SK-N-MC (cell line): ENCODE data around the gene ACTL8.
A peak's percentile ranks its signal among the peaks of the same experiment; 100 is the strongest.

Source experiments
- DNase-seq: peaks from one replicate; pipeline ENCODE4 v3.0.0-alpha.2; 2011; ENCODE audit warnings: low read depth, low spot score
- H3K27ac ChIP-seq: fragments of 200-600 bp; sonication (generic); 2 replicates; pipeline ENCODE4 v1.5.1; 2016; ENCODE audit warnings: mixed run types
- H3K36me3 ChIP-seq: fragments of 200-600 bp; sonication (generic); 2 replicates; pipeline ENCODE4 v1.6.1; 2017; ENCODE audit warnings: antibody characterized with exemption, low read length, mixed read lengths; ENCODE audit not compliant: insufficient read depth
- H3K4me3 ChIP-seq: fragments of 200-600 bp; sonication (generic); 2 replicates; pipeline ENCODE4 v1.5.1; 2016
- H3K9ac ChIP-seq: fragments of 200-600 bp; sonication (generic); 2 replicates; pipeline ENCODE4 v1.8.0; 2017; ENCODE audit warnings: mixed run types, mixed read lengths; ENCODE audit not compliant: insufficient read length
- H3K9me3 ChIP-seq: fragments of 200-600 bp; sonication (generic); 2 replicates; pipeline ENCODE4 v1.6.1; 2017; ENCODE audit warnings: low read depth, mild to moderate bottlenecking, antibody characterized with exemption, low read length, moderate library complexity, mixed read lengths
- EZH2 ChIP-seq: fragments of 200-600 bp; sonication (generic); IDR thresholded peaks from one replicate; pipeline ENCODE4 v1.6.1; 2017; ENCODE audit warnings: antibody characterized with exemption
- FOXP2 ChIP-seq: optimal IDR thresholded peaks from 2 replicates; pipeline ENCODE3; 2011; ENCODE audit warnings: mild to moderate bottlenecking, moderate library complexity; ENCODE audit not compliant: insufficient read depth; ENCODE audit errors: extremely low read length, control extremely low read depth
- POLR2AphosphoS5 ChIP-seq: IDR thresholded peaks from 2 replicates; pipeline ENCODE4 v1.6.1; 2012; ENCODE audit warnings: mild to moderate bottlenecking, low read depth, low read length, borderline replicate concordance

ACTL8 gene

DNA sequence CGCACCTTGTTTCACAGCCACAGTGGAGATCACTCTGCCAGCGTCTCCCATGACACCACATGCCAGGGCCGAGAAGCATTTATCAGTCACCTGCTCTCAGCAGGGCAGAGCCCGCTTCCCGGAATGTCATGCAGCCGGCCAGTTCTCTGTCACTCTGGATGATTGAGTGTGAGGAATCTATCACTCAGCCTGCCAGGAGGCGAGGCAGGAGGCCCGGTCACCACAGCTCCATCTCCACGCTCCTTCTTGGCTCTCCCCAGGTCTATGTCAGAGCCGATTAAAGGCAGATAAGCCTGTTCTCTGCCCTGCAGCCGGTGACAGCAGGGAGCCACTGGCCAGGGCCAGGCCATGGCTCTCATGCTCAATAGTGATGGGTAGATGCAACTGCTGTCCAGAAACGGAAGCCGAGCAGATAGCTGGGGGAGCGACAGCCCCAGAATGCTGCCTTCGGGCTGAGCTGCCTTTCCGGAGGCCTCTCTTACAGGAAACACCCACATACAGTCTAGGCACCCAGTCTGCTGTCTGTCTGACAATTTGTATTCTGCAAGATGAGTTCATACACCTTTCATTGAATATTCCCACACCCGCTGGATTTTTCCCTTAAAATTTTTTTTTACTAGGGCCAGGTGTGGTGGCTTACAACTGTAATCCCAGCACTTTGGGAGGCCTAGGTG, 64.1 kb downstream of the ACTL8 start:
- Histone ChIP-seq H3K4me3 (no peak overlapping the region), H3K9ac (no peak overlapping the region), H3K9me3 (no peaks in the 10 kb centered on the region), H3K27ac (no peak overlapping the region), H3K36me3 (no peaks in the 10 kb centered on the region)
- no peak for DNase-seq
- TF ChIP-seq EZH2 (no peak), POLR2AphosphoS5 (no peak), FOXP2 (no peak)

DNA sequence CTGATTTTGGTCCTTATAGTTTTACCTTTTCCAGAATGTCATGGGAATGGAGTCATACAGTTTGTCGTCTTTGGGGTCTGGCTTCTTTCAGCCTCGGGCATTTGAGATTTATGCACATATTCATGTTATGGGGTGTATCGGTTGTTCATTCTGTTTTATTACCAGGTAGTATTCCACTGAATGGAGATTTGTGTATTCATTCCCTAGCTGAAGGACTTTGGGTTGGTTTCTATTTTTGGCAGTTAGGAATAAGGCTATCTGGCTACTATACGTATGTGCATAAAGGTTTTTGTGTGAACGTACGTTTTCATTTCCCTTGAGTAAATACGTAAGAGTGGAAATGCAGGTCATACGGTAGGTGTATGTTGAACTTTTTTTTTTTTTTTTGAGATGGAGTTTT, 65.1 kb downstream of the ACTL8 start:
- no peak for DNase-seq
- H3K4me3 ChIP-seq, result no peak overlapping the region
- H3K27ac ChIP-seq, result no peak overlapping the region
- no peaks in the 10 kb centered on the region for H3K9me3 ChIP-seq
- no peaks in the 10 kb centered on the region for H3K36me3 ChIP-seq
- no peak for TF ChIP-seq FOXP2
- no peak overlapping the region for H3K9ac ChIP-seq

DNA sequence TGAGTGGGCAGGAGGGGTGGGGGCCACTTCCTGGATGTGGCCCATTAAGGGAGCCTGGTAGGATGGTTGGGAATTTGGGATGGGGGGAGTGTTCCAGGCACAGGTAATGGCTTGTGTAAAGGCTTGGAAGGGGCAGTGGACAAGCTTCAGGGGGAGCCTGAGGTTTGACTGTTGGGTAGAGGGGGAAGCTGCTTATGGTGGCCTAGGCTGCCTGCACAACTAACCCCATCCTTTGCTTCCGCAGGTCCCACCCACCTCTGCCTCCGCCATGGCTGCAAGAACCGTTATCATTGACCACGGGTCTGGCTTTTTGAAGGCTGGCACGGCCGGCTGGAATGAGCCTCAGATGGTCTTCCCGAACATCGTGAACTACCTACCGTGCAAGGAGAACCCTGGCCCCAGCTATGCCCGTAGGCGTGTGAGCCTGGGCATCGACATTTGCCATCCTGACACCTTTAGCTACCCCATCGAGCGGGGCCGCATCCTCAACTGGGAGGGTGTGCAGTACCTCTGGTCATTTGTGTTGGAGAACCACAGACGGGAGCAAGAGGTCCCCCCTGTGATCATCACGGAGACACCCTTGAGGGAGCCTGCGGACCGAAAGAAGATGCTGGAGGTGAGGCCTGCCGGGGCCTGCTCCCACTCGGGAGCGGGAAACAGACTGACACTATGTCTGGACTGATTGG, 67.8 kb downstream of the ACTL8 start:
- TF ChIP-seq POLR2AphosphoS5, result no peak
- no peak for TF ChIP-seq EZH2
- no peak for TF ChIP-seq FOXP2
- Histone ChIP-seq H3K9me3 (no peaks in the 10 kb centered on the region), H3K9ac (no peak overlapping the region), H3K36me3 (no peaks in the 10 kb centered on the region), H3K27ac (no peak overlapping the region), H3K4me3 (no peak overlapping the region)
- DNase-seq, result no peak

DNA sequence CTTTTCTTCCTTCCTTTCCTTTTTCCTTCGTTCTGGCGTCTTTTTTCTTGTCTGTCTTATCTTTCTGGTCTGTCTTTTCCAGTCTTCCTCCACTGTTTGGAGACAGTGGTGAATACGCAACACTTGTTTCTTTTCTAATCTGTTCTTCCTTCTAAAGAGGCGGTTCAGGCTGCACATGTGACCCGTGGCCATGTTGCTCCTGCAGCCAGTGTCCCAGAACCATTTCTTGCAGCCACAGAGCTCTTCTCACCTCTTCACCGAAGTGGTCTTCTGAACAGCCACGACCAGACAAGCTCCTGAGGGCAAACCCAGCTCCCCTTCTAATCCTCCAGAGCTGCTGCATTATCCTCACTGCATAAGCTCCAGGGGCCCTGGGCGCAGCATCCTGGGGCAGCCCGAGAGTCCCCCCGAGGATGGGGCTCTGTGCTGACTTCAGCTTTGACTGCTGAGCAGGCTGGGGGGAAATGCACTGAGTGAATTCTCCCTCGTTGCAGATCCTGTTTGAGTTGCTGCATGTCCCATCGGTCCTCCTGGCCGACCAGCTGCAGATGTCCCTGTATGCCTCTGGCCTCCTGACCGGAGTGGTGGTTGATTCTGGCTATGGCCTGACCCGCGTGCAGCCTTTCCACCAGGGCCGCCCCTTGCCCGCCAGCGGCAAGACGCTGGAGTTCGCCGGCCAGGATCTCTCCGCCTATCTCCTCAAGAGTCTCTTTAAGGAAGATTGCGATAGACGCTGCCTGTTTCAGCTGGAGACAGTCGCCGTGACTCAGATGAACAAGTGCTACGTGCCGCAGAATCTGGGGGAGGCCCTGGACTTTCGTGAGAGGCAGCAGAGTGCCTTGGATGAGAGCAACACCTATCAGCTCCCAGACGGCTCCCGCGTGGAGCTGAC, 70.4 kb downstream of the ACTL8 start:
- Histone ChIP-seq H3K36me3 (no peaks in the 10 kb centered on the region), H3K9me3 (no peaks in the 10 kb centered on the region), H3K4me3 (no peak overlapping the region), H3K27ac (no peak overlapping the region), H3K9ac (no peak overlapping the region)
- no peak for DNase-seq
- TF ChIP-seq FOXP2 (no peak), POLR2AphosphoS5 (no peak), EZH2 (no peak)

DNA sequence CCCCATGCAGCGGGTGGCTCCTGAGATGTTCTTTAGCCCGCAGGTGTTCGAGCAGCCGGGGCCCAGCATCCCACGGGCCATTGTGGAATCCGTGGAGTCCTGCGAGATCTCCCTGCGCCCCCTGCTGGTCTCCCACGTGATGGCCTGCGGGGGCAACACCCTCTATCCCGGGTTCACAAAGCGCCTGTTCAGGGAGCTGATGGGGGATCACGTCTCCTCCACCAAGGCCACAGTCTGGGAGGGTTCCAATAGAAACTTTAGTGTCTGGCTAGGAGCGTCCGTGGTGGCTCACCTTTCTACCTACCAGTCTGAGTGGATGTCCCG, 71.0 kb downstream of the ACTL8 start:
- no peak for DNase-seq
- Histone ChIP-seq H3K36me3 (no peaks in the 10 kb centered on the region), H3K9ac (no peak overlapping the region), H3K27ac (no peak overlapping the region), H3K9me3 (no peaks in the 10 kb centered on the region), H3K4me3 (no peak overlapping the region)
- TF ChIP-seq POLR2AphosphoS5, result no peak
- TF ChIP-seq EZH2, result no peak
- no peak for TF ChIP-seq FOXP2

DNA sequence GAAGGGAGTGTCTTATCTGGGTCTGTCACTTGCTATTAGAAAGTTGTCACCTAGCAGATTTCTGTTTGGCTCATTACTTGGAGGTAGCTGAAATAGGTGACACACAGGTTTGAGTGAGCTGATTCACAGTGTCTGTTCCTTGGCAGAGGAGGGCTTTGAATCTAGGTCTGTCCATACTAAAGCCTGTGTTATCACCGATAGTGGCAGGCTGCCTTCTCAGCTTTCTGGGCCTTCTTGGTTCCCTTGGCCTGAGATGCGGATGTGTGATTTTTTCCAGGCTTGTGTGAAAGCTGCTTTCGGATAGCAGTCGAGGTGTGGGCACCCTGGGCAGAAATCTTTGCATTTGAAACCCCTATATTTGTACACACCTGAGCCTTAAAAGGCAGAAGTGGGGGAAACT, 73.9 kb downstream of the ACTL8 start:
- Histone ChIP-seq H3K9me3 (no peaks in the 10 kb centered on the region), H3K9ac (no peak overlapping the region), H3K4me3 (no peak overlapping the region), H3K27ac (no peak overlapping the region), H3K36me3 (no peaks in the 10 kb centered on the region)
- DNase-seq, result no peak
- TF ChIP-seq EZH2, result no peak
- TF ChIP-seq POLR2AphosphoS5, result no peak
- no peak for TF ChIP-seq FOXP2

DNA sequence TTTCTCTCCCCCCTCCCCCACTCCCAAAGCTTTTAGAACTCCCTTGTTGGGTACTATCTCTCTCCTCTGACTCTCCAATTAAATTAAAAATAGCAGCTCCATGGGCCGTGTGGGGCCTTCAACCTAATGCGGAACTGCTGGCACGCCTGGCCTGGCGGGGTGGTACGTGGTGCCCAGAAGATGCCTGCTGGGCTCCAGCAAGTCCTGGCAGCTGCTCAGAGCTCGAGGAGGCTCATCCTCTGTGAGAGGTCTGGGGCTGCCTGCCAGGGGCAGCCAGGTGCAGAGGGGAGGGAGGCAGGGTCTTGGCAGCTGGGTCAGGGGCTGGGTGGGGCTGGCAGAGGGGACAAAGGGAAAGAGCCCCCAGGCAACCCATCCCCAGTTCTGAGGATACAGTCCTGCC, 74.4 kb downstream of the ACTL8 start:
- DNase-seq, result no peak
- H3K27ac ChIP-seq, result no peak overlapping the region
- H3K9me3 ChIP-seq, result no peaks in the 10 kb centered on the region
- no peaks in the 10 kb centered on the region for H3K36me3 ChIP-seq
- no peak for TF ChIP-seq FOXP2
- no peak overlapping the region for H3K9ac ChIP-seq
- H3K4me3 ChIP-seq, result no peak overlapping the region

DNA sequence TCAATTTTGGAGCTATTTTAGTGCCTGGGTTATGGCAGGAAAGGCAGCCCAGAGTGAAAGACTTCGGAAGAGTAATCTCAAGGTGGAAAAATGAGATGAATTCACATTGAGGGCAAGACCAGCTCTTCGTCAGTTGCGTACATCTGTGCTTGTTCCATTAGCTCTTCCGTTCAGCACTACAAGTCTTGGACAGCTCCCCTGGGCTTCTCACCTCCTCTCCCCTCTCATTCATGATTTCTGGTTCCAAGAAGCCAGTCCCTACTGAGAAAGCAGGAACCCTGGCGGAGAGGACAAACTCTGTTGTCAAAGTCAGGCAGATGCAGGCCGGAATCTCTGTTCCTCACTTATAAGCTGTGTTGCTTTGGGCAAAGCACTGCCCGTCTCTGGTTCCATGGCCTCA, 76.5 kb downstream of the ACTL8 start:
- H3K9ac ChIP-seq, result no peak overlapping the region
- no peak overlapping the region for H3K4me3 ChIP-seq
- H3K36me3 ChIP-seq, result no peaks in the 10 kb centered on the region
- H3K9me3 ChIP-seq, result no peaks in the 10 kb centered on the region
- no peak overlapping the region for H3K27ac ChIP-seq
- TF ChIP-seq POLR2AphosphoS5 (no peak), EZH2 (no peak), FOXP2 (no peak)
- DNase-seq, result peak; percentile 32
